ACC112 (cell line): ENCODE results near the gene NAXE.

Experiments
- H2AFZ ChIP-seq: fragments of 200-600 bp; sonication (generic); one replicate; pipeline ENCODE4 v1.6.0; 2017; ENCODE audit warnings: antibody characterized with exemption, low read length; ENCODE audit not compliant: unreplicated experiment
- H3K27ac ChIP-seq: fragments of 200-600 bp; sonication (generic); 2 replicates; pipeline ENCODE4 v1.5.1; 2014; ENCODE audit warnings: low read depth, mild to moderate bottlenecking, antibody characterized with exemption, low read length, moderate library complexity
- H3K27me3 ChIP-seq: fragments of 200-600 bp; sonication (generic); 2 replicates; pipeline ENCODE4 v1.6.1; 2014; ENCODE audit warnings: mild to moderate bottlenecking, antibody characterized with exemption, low read length, moderate library complexity, mixed read lengths; ENCODE audit not compliant: insufficient read depth
- H3K36me3 ChIP-seq: fragments of 200-600 bp; sonication (generic); 2 replicates; pipeline ENCODE4 v1.6.1; 2016; ENCODE audit warnings: mild to moderate bottlenecking, antibody characterized with exemption, low read length, moderate library complexity, mixed read lengths; ENCODE audit not compliant: insufficient read depth
- H3K4me1 ChIP-seq: fragments of 200-600 bp; sonication (generic); one replicate; pipeline ENCODE4 v1.6.1; 2016; ENCODE audit warnings: low read length, mixed read lengths; ENCODE audit not compliant: insufficient read depth, unreplicated experiment, control insufficient read depth
- H3K4me3 ChIP-seq: fragments of 200-600 bp; sonication (generic); 2 replicates; pipeline ENCODE4 v1.5.1; 2014; ENCODE audit warnings: mild to moderate bottlenecking, low read depth, low read length
- H3K79me2 ChIP-seq: fragments of 200-600 bp; sonication (generic); one replicate; pipeline ENCODE4 v1.6.0; 2016; ENCODE audit warnings: low read length; ENCODE audit not compliant: control insufficient read depth, unreplicated experiment, insufficient read depth

NAXE gene

GRCh38 chr1:156591432-156592157, at the start of gene NAXE:
NAXE (plus strand) TSS chr1:156591776; CDS start chr1:156591805, 29 bp downstream.
- H3K36me3 ChIP-seq, result no peaks in the 10 kb centered on the region
- peaks cover 6% of the 10 kb centered on the region for H3K4me1 ChIP-seq
- no peak within 1 kb of the TSS for H3K27ac ChIP-seq
- H3K4me3 ChIP-seq, result peak within 1 kb of the TSS; percentile 82
- H2AFZ ChIP-seq, result peak within 1 kb of the TSS; percentile 62
- no peaks in the 10 kb centered on the region for H3K79me2 ChIP-seq
- H3K27me3 ChIP-seq, result no peaks in the 10 kb centered on the region

GRCh38 chr1:156543066-156543465, 48.5 kb upstream of the NAXE start:
- H2AFZ ChIP-seq, result no peak overlapping the region
- no peaks in the 10 kb centered on the region for H3K4me1 ChIP-seq
- H3K36me3 ChIP-seq, result peaks cover 14% of the 10 kb centered on the region; the same call in 1 of the 2 replicates
- no peaks in the 10 kb centered on the region for H3K79me2 ChIP-seq
- H3K4me3 ChIP-seq, result no peak overlapping the region
- no peaks in the 10 kb centered on the region for H3K27me3 ChIP-seq
- H3K27ac ChIP-seq, result no peak overlapping the region

- Histone ChIP-seq H3K79me2 (no peaks in the 10 kb centered on the region), H2AFZ (no peak overlapping the region), H3K27me3 (no peaks in the 10 kb centered on the region), H3K4me3 (no peak overlapping the region), H3K27ac (no peak overlapping the region), H3K36me3 (peaks cover 4% of the 10 kb centered on the region; the same call in 1 of the 2 replicates), H3K4me1 (no peaks in the 10 kb centered on the region)
Measured at GRCh38 chr1:156544592-156545102, 46.9 kb upstream of the NAXE start.

- Histone ChIP-seq H2AFZ (no peak overlapping the region), H3K4me3 (no peak overlapping the region), H3K4me1 (no peaks in the 10 kb centered on the region), H3K27me3 (no peaks in the 10 kb centered on the region), H3K36me3 (peaks cover 4% of the 10 kb centered on the region; the same call in 1 of the 2 replicates), H3K27ac (no peak overlapping the region), H3K79me2 (no peaks in the 10 kb centered on the region)
Measured at GRCh38 chr1:156546267-156546666, 45.3 kb upstream of the NAXE start.

GRCh38 chr1:156547434-156547833, 44.1 kb upstream of the NAXE start:
- no peak overlapping the region for H2AFZ ChIP-seq
- no peak overlapping the region for H3K4me3 ChIP-seq
- peaks cover 4% of the 10 kb centered on the region; the same call in 1 of the 2 replicates for H3K36me3 ChIP-seq
- no peaks in the 10 kb centered on the region for H3K79me2 ChIP-seq
- no peak overlapping the region for H3K27ac ChIP-seq
- H3K4me1 ChIP-seq, result peaks cover 11% of the 10 kb centered on the region
- H3K27me3 ChIP-seq, result no peaks in the 10 kb centered on the region

- H3K4me1 ChIP-seq, result peaks cover 14% of the 10 kb centered on the region
- no peak overlapping the region for H3K27ac ChIP-seq
- H3K79me2 ChIP-seq, result no peaks in the 10 kb centered on the region
- no peak overlapping the region for H3K4me3 ChIP-seq
- no peaks in the 10 kb centered on the region for H3K27me3 ChIP-seq
- no peak overlapping the region for H2AFZ ChIP-seq
- peaks cover 4% of the 10 kb centered on the region; the same call in 1 of the 2 replicates for H3K36me3 ChIP-seq
Measured at GRCh38 chr1:156547982-156548381, 43.6 kb upstream of the NAXE start.

- H2AFZ ChIP-seq, result no peak overlapping the region
- H3K4me3 ChIP-seq, result no peak overlapping the region
- no peaks in the 10 kb centered on the region for H3K27me3 ChIP-seq
- H3K4me1 ChIP-seq, result peaks cover 17% of the 10 kb centered on the region
- H3K36me3 ChIP-seq, result no peaks in the 10 kb centered on the region; the same call in 1 of the 2 replicates
- no peak overlapping the region for H3K27ac ChIP-seq
- H3K79me2 ChIP-seq, result no peaks in the 10 kb centered on the region
Measured at GRCh38 chr1:156549390-156549789, 42.2 kb upstream of the NAXE start.

GRCh38 chr1:156549831-156550230, 41.7 kb upstream of the NAXE start:
- peaks cover 17% of the 10 kb centered on the region for H3K4me1 ChIP-seq
- no peaks in the 10 kb centered on the region for H3K79me2 ChIP-seq
- H3K27me3 ChIP-seq, result no peaks in the 10 kb centered on the region
- H3K27ac ChIP-seq, result no peak overlapping the region
- no peaks in the 10 kb centered on the region; the same call in 1 of the 2 replicates for H3K36me3 ChIP-seq
- H3K4me3 ChIP-seq, result no peak overlapping the region
- no peak overlapping the region for H2AFZ ChIP-seq

- H3K4me3 ChIP-seq, result no peak overlapping the region
- H3K4me1 ChIP-seq, result peaks cover 17% of the 10 kb centered on the region
- no peak overlapping the region for H3K27ac ChIP-seq
- H2AFZ ChIP-seq, result no peak overlapping the region
- no peaks in the 10 kb centered on the region for H3K79me2 ChIP-seq
- no peaks in the 10 kb centered on the region for H3K27me3 ChIP-seq
- no peaks in the 10 kb centered on the region; the same call in 1 of the 2 replicates for H3K36me3 ChIP-seq
Measured at GRCh38 chr1:156550346-156550745, 41.2 kb upstream of the NAXE start.

GRCh38 chr1:156551066-156551643, 40.4 kb upstream of the NAXE start:
- Histone ChIP-seq H3K27me3 (no peaks in the 10 kb centered on the region), H3K36me3 (peaks cover 3% of the 10 kb centered on the region; the same call in 1 of the 2 replicates), H3K4me3 (no peak overlapping the region), H2AFZ (no peak overlapping the region), H3K4me1 (peaks cover 17% of the 10 kb centered on the region), H3K79me2 (no peaks in the 10 kb centered on the region), H3K27ac (peak overlapping the region; percentile 72; the same call in 1 of the 2 replicates)
